Amygdala (tissue), 56 donors: ENCODE data around the gene MXRA8.

Experiments used
- DNase-seq, 56 donors: peaks; one replicate each; lab custom pipeline; 2025; lab: John Stamatoyannopoulos, UW

Gene MXRA8

DNA sequence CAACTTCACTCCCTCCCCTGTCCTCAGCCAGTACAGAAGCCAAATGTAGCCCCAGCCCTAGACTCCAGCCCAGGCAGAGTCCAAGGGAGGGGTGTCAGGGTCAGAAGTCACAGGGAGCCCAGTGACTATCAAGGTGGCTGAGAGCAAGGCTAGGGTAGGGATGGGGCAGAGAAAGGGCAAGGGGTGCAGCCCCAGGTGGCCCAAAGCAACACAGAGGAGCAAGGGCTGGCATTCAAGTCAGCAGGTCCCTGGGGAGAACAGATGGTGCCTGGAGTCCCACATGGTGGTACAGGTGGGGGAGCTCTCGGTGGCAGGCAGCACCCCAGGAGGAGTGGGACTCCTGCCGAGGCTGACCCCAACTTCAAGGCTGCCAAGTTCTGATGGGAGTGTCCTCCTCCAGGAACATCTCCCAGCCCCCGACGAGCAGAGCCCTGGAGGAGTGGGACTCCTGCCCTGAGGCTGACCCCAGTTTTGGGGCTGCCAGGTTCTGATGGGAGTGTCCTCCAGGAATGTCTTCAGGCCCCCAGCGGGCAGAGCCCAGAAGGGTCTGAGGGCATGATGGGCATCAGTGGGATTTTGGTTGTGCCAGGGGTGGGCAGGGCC lies 5.5 kb downstream of the MXRA8 start:
- DNase-seq, result no peak

DNA sequence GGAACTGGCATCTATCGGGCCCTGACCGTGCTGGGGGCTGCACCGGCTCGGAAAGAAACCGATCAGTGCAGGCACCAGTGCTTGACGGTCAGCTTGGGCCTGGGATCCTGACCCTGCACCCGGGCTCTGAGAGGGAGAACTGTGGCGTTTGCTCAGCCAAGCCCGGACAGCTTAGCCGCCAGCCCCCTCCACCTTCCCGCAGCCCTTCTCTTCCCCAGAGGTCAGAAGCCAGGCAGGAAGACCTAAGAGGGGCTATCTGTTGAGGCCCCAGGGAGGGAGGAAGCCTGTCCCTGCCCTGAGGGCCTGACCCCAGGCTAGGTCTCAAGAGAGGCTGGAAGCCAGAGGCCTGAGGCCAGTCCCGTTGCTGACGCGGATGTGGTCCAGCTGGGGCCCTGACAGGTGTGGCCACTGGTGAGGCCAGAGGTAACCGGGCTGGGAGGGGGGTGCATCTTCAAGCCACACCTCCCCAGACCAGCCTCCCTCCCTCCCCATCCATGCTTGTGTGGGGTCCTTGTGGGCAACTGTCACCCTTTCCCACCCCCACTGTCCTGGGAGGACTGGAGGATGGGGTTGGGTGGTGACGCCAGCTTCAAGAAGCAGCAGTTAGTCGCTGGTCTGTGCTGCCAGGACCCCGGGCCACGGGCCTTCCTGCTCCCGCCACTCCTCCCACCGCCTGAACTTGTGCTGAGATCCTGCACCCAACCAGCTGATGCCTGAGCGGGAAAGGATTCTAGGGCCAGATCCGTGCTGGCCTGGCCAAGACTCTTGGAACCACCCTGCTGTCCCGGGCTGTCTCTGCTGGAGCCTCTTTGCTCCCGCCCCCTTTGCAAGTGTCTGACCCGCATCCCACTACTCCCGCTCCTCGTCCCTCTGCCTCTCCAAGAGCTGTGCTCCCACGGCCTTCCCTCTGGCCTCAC lies 6.6 kb downstream of the MXRA8 start:
- no peak for DNase-seq

DNA sequence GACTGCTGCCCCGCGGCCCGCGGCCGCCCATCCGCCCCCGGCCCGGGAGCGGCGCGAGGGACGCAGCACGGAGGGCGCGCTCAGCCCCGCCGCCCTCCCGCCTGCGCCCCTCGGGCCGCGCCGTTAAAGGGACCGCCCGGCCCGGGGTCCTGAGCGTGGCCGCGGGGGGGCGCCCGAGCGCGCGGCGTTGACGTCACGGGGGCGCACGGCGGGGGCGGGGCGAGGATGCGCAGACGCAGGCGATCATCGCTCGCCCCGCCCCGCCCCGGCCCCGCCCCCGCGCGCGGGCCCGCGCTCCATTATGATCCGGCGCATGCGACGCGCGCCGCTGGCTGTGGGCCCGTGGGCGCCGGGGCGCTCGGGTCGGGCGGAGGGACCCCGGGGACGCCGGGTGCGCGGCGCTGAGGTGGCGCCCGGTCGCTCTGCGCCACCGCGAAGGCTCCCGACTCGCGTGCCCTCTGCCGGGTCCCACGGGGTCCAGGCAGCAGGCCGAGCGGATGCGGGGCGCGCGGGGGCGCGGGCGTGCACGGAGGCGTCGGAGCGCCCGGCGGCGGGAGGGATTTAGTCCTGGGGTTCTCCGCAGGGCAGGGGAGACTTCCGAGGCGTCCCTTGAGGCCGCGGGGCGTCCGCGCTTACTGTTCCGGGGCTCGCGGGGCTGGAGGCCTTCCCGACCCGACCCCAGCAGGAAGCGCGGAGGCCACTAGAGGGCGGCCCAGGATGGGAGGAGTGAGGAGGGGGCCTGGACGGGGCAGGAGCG lies 8.9 kb downstream of the MXRA8 start, which contains the start of gene DVL1:
Gene DVL1 (minus strand): TSS at position 163 of the 757 bp plus-strand sequence. CDS start 353 bp downstream, outside the sequence.
- peak in 31 of 56 donors; percentile 31 to 80 (median 58) for DNase-seq

DNA sequence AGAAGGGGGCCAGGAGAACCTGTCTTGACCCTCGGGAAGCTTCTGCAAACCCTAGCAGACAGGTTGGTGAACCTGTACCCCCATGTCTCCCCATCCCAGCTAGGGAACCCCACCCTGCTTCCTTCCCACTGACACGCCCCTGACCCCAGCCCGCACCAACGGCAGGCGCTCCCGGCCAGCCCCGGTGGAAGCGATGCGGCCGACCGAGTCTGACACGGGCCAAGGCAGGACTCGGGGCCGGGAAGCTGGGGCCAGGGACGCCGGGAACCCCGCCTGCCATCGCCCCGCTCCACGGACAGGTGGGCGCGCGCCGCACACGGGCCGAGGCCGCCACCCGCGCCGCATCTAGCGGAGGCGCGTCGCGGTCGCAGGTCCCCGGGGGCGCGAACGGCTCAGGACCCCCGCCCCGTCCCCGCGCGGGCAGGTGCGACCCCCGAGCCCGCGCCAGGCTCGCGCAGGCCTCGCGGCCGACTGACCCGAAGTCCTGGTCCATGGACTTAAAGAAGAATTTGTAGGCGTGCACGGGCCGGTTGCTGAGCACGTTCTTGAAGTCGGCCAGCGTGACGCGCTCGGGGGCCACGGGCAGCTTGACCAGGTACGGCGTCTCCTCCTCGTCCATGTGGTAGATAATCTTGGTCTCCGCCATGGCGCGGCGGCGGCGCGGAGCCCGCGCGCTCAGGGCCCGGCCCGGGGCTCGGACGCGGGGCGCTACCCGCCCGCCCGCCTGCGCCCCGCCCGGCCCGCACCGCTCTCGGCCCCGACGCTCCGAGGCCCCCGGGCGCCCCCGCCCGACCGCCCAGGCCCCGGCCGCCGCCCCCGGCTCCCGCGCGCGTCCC lies 9.7 kb downstream of the MXRA8 start:
- DNase-seq, result peak in 1 of 56 donors; percentile 56

DNA sequence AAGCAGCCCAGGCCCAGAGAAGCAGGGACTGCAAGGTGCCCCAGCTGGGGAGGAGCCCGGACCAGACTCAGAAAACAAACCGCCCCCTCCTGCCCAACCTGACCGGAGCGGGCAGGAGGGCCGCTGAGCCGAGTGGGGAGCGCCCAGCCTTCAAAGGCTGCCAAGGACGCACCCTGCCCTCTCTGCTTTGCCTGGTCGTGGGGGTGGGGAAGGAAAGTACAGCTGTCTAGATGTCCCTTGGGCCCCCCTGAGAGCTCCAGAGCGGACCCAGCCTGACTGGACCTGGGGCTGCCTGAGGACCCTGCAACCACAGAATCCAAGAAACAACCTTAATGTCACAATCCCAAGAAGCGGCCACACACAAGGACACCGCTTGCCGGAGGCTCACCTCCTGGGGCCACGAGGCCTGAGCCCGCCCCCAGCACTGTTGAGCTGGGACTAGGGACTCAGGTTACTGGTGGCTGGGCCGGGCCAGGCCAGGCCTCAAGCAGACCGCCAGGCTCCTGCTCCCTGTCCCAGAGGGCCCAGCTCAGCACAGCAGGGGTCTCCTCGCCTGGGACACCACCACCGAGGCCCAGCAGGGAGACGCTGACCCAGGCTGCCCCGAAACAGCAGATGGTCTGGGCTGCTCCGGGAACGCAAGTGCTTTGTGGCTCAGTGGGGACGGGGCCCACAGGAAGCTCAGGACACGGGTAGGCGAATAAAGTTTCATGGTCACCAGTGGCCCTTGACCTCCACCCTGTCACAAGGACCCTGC lies 10.5 kb downstream of the MXRA8 start:
- no peak for DNase-seq

GRCh38 chr1:1347026-1347595 lies 11.2 kb downstream of the MXRA8 start:
- DNase-seq, result no peak

- no peak for DNase-seq
Observed at GRCh38 chr1:1346501-1346890, 11.9 kb downstream of the MXRA8 start.

GRCh38 chr1:1345860-1346500 lies 12.4 kb downstream of the MXRA8 start:
- DNase-seq, result peak in 11 of 56 donors; percentile 14 to 47 (median 27)

GRCh38 chr1:1345384-1345783 lies 13.0 kb downstream of the MXRA8 start:
- no peak for DNase-seq

DNA sequence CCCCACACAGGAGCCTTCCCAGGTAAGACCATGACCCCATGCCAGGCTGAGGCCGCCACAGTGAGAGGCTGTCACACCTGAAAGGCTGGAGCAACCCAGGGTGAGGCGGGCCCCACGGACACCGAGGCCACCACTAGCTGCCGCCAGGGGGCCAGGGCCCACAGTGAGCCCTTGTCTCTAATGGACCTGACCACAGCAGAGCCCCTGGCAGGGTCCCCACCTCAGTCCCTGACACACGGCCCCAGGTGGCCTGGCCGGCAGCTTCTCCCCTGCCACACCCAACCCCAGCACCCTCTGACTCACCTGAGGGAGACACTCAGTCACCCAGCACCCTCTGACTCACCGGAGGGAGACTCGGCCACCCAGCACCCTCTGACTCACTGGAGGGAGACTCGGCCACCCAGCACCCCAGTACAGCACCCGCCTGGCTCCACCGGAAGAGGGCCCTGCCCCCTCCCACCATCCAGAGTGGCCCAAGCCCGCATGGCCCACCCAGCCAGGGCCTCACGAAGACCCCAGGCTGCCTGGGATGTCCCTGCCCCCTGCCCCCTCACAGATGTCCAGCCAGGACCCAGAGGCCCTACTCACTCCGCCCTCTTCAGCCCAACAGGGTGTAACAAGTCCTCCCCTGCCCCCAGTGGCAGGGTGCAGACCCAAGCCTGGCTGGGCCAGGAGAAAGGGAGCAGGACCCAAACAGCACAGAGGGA lies 13.5 kb downstream of the MXRA8 start:
- no peak for DNase-seq

GRCh38 chr1:1343811-1344421 lies 14.4 kb downstream of the MXRA8 start:
- no peak for DNase-seq

DNA sequence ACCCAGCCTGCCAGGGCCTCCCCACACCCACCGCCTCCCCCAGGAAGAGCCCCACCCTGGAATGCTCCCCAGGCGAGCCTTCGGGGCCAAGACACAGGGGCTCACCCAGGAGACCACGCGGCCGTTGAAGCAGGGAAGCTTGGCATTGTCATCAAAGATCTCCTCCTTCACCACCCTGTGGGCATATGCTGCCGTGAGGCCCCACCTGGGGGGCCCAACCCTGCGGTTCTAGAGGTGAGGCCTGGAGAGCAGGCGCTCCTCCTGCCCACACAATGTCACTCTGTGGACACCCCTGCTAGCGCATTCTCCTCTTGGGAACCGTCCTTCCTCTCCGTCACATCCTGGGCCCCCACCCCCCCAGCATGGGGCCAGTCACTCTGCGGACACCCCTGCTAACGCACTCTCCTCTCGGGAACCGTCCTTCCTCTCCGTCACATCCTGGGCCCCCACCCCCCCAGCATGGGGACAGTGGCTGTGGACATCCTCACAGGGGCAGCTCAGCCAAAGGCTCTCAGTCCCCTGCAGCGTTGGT lies 15.7 kb downstream of the MXRA8 start:
- DNase-seq, result no peak

- no peak for DNase-seq
Observed at GRCh38 chr1:1342061-1342562, 16.2 kb downstream of the MXRA8 start.

DNA sequence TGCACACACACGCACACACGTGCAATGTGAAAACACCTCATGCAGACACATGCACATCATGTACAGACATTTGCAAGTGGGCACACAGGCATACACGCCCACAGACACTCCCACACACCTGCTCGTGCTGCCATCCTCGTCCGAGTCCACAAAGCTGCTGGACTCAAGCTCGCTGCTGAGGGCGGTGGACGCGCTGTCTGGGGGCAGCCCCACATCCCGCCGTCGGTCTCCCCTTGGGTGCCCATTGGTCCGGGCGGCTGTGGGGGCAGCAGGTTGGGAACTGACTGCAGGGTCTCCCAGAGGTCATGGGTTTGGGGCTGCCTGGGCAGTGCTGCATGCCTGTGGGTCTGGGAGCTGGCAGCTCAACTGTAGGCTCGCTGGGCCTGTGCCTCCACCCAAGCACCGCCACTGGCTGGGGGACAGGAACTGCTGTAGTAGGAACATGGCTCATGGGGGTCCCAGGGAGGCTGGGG lies 16.8 kb downstream of the MXRA8 start:
- no peak for DNase-seq

DNA sequence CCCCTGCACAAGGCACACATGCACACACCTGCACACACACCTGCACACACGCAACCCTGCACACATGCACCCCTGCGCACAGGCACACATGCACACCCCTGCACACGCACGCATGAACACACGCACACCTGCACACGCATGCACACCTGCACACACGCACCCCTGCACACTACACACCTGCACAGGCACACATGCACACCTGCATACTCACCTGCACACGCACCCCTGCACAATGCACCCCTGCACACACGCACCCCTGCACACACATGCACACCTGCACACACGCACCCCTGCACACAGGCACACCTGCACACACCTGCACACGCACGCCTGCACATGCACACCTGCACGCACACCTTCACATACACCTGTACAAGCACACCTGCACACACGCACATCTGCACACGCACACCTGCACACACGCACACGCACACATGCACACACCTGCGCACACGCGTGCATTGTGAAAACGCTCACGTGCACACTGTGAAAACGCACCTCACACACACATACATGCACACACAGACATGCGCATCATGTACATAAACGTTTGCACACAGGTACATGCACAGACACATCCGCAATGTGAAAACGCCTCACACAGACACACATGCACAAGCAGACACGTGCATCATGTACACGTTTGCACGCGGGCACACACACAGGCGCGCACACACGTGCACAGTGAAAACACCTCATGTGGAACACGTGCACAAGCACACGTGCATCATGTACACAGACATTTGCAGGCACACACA lies 17.4 kb downstream of the MXRA8 start:
- no peak for DNase-seq

DNA sequence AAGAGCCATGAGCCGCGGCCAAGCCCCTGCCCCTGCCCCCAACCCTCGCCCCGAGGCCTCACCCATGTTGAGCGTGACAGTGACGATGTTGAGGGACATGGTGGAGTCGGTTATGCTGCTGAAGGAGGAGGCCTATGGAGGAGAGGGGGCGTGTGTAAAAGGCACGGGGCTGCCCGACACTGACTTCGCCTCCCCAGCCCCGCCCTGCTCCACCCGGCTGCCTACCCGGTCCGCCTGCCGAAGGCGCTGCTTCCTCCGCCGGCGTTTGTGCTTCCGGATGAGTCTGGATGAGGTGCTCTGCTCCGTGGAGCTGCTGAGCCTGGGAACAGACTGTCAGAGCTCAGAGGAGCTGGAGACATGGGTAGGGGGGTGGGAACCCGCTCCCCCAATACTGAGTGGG lies 18.2 kb downstream of the MXRA8 start:
- peak in 1 of 56 donors; percentile 28 for DNase-seq
